Stomach smooth muscle (tissue), 2 donors: ENCODE measurements around the gene CLASP1.
"Not testable (repeated sequence)": the region's sequence is repeated elsewhere in the genome, so short reads cannot be mapped to it uniquely, and the experiment has no call there.

ENCODE experiments used
- H3K27ac ChIP-seq: one replicate; pipeline ENCODE4 v1.7.0; 2013; ENCODE audit warnings: mild to moderate bottlenecking, low read length, inconsistent platforms
- H3K27me3 ChIP-seq, 2 donors: one replicate each; pipeline ENCODE4 v1.7.0; 2013; ENCODE audit warnings: low read length in 2 of 2; ENCODE audit not compliant: insufficient read depth in 2 of 2, control insufficient read depth in 1 of 2
- H3K36me3 ChIP-seq, 2 donors: one replicate each; pipeline ENCODE4 v1.7.0; 2013; ENCODE audit warnings: low read length in 2 of 2; ENCODE audit not compliant: control insufficient read depth in 2 of 2, insufficient read depth in 2 of 2
- H3K4me1 ChIP-seq: one replicate; pipeline ENCODE4 v1.7.0; 2013; ENCODE audit warnings: low read length; ENCODE audit not compliant: control insufficient read depth, insufficient read depth
- H3K4me3 ChIP-seq, 2 donors: one replicate each; pipeline ENCODE4 v1.7.0; 2013; ENCODE audit warnings: low read length in 2 of 2
- H3K9ac ChIP-seq, 2 donors: one replicate each; pipeline ENCODE4 v1.7.0; 2013; ENCODE audit warnings: low read length in 2 of 2, mild to moderate bottlenecking in 1 of 2
- H3K9me3 ChIP-seq, 2 donors: one replicate each; pipeline ENCODE4 v1.7.0; 2013; ENCODE audit warnings: low read length in 2 of 2; ENCODE audit not compliant: control insufficient read depth in 2 of 2
- donor health status: healthy.
- donor health status: Pancreatic carcinoma.

CLASP1 gene

GRCh38 chr2:121686218-121686617, 37.0 kb upstream of the CLASP1 start:
- H3K27me3 ChIP-seq: no peaks in the 10 kb centered on the region

GRCh38 chr2:121682396-121683298, 33.4 kb upstream of the CLASP1 start:
- no peaks in the 10 kb centered on the region for H3K4me1 ChIP-seq
- peaks cover 14 to 15% of the 10 kb centered on the region in 2 donors for H3K9me3 ChIP-seq
- H3K4me3 ChIP-seq: no peak overlapping the region
- H3K9ac ChIP-seq: no peak overlapping the region
- no peak overlapping the region for H3K27ac ChIP-seq
- no peaks in the 10 kb centered on the region for H3K27me3 ChIP-seq
- H3K36me3 ChIP-seq: no peaks in the 10 kb centered on the region

More at GRCh38 chr2:121686218-121686617, 37.0 kb upstream of the CLASP1 start:
- Histone ChIP-seq H3K27ac (no peak overlapping the region), H3K4me1 (no peaks in the 10 kb centered on the region), H3K9me3 (peaks cover 12 to 14% of the 10 kb centered on the region in 2 donors), H3K4me3 (no peak overlapping the region), H3K9ac (no peak overlapping the region), H3K36me3 (no peaks in the 10 kb centered on the region)

- Histone ChIP-seq H3K9me3 (peaks cover 11 to 14% of the 10 kb centered on the region in 2 donors), H3K4me3 (no peak overlapping the region), H3K36me3 (no peaks in the 10 kb centered on the region), H3K4me1 (no peaks in the 10 kb centered on the region), H3K27ac (no peak overlapping the region), H3K9ac (no peak overlapping the region), H3K27me3 (no peaks in the 10 kb centered on the region)
Measured at GRCh38 chr2:121677855-121678254, 28.6 kb upstream of the CLASP1 start.

GRCh38 chr2:121671621-121672020, 22.4 kb upstream of the CLASP1 start:
- not testable (repeated sequence) for H3K36me3 ChIP-seq, H3K9me3 ChIP-seq, H3K27ac ChIP-seq, H3K27me3 ChIP-seq, H3K9ac ChIP-seq, H3K4me3 ChIP-seq, H3K4me1 ChIP-seq

DNA sequence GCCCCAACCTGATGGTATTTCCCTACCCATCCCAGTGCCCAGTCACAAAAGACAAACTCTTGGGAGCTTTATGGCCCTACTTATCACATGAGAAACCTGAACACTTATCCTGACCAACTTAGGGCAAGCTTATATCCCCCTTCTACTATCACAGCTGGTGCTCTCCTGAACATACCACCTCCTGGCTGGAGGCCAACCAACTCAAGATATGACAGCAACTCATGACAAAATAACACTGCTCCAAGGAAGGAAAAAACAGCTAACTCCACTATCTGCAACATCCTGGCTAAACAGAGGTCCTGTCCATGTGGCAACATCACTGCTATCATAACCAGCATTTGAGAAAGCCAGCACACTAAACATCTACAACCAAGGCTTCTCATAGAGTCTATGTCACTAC, 20.9 kb upstream of the CLASP1 start:
- H3K27me3 ChIP-seq: no peaks in the 10 kb centered on the region
- no peak overlapping the region for H3K9ac ChIP-seq
- H3K9me3 ChIP-seq: no peaks in the 10 kb centered on the region
- H3K27ac ChIP-seq: no peak overlapping the region
- peaks cover 2% of the 10 kb centered on the region for H3K4me1 ChIP-seq
- H3K4me3 ChIP-seq: no peak overlapping the region
- H3K36me3 ChIP-seq: no peaks in the 10 kb centered on the region

DNA sequence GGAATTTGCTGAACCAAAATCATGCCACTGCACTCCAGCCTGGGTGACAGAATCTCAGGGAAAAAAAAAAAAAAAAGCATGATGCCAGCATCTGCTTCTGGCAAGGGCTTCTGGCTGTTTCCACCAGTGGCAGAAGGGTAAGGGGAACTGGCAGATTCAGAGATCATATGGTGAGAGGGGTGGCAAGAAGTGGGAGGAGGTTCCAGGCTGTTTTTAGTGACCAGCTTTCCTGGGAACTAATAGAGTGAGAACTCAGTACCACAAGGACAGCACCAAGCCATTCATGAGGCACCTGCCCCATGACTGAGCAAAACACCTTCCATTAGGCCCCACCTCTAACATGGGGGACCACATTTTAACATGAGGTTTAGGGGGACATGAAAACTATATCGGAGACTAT, 18.4 kb upstream of the CLASP1 start:
- no peaks in the 10 kb centered on the region for H3K36me3 ChIP-seq
- no peak overlapping the region for H3K27ac ChIP-seq
- peaks cover 2% of the 10 kb centered on the region for H3K4me1 ChIP-seq
- H3K4me3 ChIP-seq: no peak overlapping the region
- no peaks in the 10 kb centered on the region for H3K9me3 ChIP-seq
- no peak overlapping the region for H3K9ac ChIP-seq
- no peaks in the 10 kb centered on the region for H3K27me3 ChIP-seq

GRCh38 chr2:121666042-121666441, 16.8 kb upstream of the CLASP1 start:
- no peak overlapping the region for H3K9ac ChIP-seq
- peaks cover 1% of the 10 kb centered on the region for H3K4me1 ChIP-seq
- H3K27me3 ChIP-seq: no peaks in the 10 kb centered on the region
- H3K36me3 ChIP-seq: no peaks in the 10 kb centered on the region
- H3K27ac ChIP-seq: no peak overlapping the region
- no peak overlapping the region for H3K4me3 ChIP-seq
- H3K9me3 ChIP-seq: no peaks in the 10 kb centered on the region

DNA sequence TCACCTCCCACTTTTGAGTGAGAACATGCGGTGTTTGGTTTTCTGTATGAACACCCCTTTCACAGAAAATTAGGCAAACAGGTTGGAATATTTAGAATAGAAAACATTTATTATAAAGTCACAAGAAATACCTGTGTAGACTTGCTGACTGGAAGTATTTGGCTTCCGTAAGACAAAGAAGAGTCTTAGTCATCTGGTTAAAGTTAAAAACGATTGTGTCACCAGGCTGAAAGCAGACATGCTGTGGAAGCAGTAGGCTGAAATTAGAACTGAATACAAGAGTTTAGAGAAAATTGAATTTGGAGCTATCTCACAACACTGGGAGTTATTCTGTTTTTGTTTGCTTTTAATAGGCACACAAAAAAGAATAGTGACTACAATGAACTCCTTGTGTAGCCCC, 16.2 kb upstream of the CLASP1 start:
- Histone ChIP-seq H3K27ac (no peak overlapping the region), H3K27me3 (no peaks in the 10 kb centered on the region), H3K9ac (no peak overlapping the region), H3K36me3 (no peaks in the 10 kb centered on the region), H3K9me3 (no peaks in the 10 kb centered on the region), H3K4me3 (no peak overlapping the region), H3K4me1 (no peaks in the 10 kb centered on the region)

DNA sequence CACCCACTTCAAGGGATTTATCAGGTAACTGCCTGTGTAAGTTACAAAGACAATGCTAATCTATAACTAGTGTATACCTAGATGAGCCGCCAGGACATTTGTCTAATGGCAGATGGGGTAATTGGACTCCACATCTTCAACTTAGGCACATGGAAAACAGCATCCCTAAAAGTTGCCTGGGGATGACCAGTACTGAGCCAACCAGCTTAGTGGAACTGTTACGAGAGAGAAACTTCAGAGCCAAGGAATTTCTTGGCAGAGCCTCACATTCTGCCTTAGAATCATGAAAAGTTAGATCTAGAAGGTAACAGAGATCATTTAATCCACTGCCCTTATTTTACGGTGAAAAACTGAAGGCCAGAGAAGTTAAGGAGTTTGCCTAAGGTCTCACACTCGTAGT, 15.5 kb upstream of the CLASP1 start:
- Histone ChIP-seq H3K4me1 (no peaks in the 10 kb centered on the region), H3K4me3 (no peak overlapping the region), H3K27ac (no peak overlapping the region), H3K9me3 (no peaks in the 10 kb centered on the region), H3K9ac (no peak overlapping the region), H3K27me3 (no peaks in the 10 kb centered on the region), H3K36me3 (no peaks in the 10 kb centered on the region)

- Histone ChIP-seq H3K27me3 (no peaks in the 10 kb centered on the region), H3K9me3 (no peaks in the 10 kb centered on the region), H3K36me3 (no peaks in the 10 kb centered on the region), H3K4me3 (no peak overlapping the region), H3K27ac (no peak overlapping the region), H3K4me1 (no peaks in the 10 kb centered on the region), H3K9ac (no peak overlapping the region)
Measured at GRCh38 chr2:121664086-121664485, 14.8 kb upstream of the CLASP1 start.

GRCh38 chr2:121663434-121663833, 14.2 kb upstream of the CLASP1 start:
- no peak overlapping the region for H3K27ac ChIP-seq

More at GRCh38 chr2:121663434-121663833, 14.2 kb upstream of the CLASP1 start:
- no peaks in the 10 kb centered on the region for H3K4me1 ChIP-seq
- H3K27me3 ChIP-seq: no peaks in the 10 kb centered on the region
- H3K4me3 ChIP-seq: no peak overlapping the region
- H3K9ac ChIP-seq: no peak overlapping the region
- no peaks in the 10 kb centered on the region for H3K9me3 ChIP-seq
- no peaks in the 10 kb centered on the region for H3K36me3 ChIP-seq
